OCI-LY7 (cell line): ENCODE results near the gene TNS2. TPM values are rescaled to one million over a fixed set of nuclear protein-coding genes. Genes with fewer than 3 reads are reported as not detected.

ENCODE experiments used
- BruUV-seq: library from RNA; stranded (reverse); fragments of 400-500 nt; replicated peaks from 2 replicates; lab custom pipeline; 2021; lab: Mats Ljungman, UMichigan
- CTCF ChIA-PET: fragments of 300-600 bp; sonication (Branson Sonifier 250); formaldehyde crosslinking; loops from one replicate; lab custom pipeline; 2022; ENCODE audit warnings: antibody characterized with exemption; ENCODE audit not compliant: unreplicated experiment; lab: Charles Lee
- POLR2A ChIA-PET: fragments of 300-600 bp; sonication (Branson Sonifier 250); formaldehyde crosslinking; loops from one replicate; lab custom pipeline; 2022; ENCODE audit warnings: antibody characterized with exemption; lab: Charles Lee
- DNase-seq: peaks from one replicate; pipeline ENCODE4 v3.0.0-alpha.2; 2015; ENCODE audit warnings: low spot score
- H2AFZ ChIP-seq: fragments of 200-600 bp; sonication (generic), shearing (Covaris generic); 2 replicates; pipeline ENCODE4 v1.6.1; 2014; ENCODE audit warnings: mild to moderate bottlenecking, antibody characterized with exemption, low read length, moderate library complexity
- H3K27ac ChIP-seq: fragments of 200-600 bp; sonication (generic); 2 replicates; pipeline ENCODE4 v1.5.1; 2014; ENCODE audit warnings: mixed run types, low read depth, mild to moderate bottlenecking, moderate library complexity, low read length, inconsistent platforms; ENCODE audit not compliant: poor library complexity, severe bottlenecking
- H3K36me3 ChIP-seq: fragments of 200-600 bp; sonication (generic); 2 replicates; pipeline ENCODE4 v1.6.1; 2014; ENCODE audit warnings: mild to moderate bottlenecking, antibody characterized with exemption, low read length, moderate library complexity, mixed read lengths; ENCODE audit not compliant: insufficient read depth
- H3K4me1 ChIP-seq: fragments of 200-600 bp; sonication (generic); 2 replicates; pipeline ENCODE4 v1.5.1; 2014; ENCODE audit warnings: mild to moderate bottlenecking, low read length; ENCODE audit not compliant: insufficient read depth, poor library complexity, severe bottlenecking
- H3K4me2 ChIP-seq: fragments of 200-600 bp; sonication (generic); 2 replicates; pipeline ENCODE4 v1.6.1; 2014; ENCODE audit warnings: mild to moderate bottlenecking, low read length
- H3K4me3 ChIP-seq: fragments of 200-600 bp; sonication (generic); 2 replicates; pipeline ENCODE4 v1.5.1; 2014; ENCODE audit warnings: mild to moderate bottlenecking, low read depth, low read length; ENCODE audit not compliant: poor library complexity, severe bottlenecking
- H3K79me2 ChIP-seq: fragments of 200-600 bp; sonication (generic); 2 replicates; pipeline ENCODE4 v1.6.1; 2016; ENCODE audit warnings: low read depth, mild to moderate bottlenecking, low read length, moderate library complexity, mixed read lengths; ENCODE audit not compliant: insufficient read depth
- H3K9me2 ChIP-seq: fragments of 200-600 bp; sonication (generic); 2 replicates; pipeline ENCODE4 v1.6.1; 2016; ENCODE audit warnings: mild to moderate bottlenecking, low read length, mixed read lengths; ENCODE audit not compliant: insufficient read depth
- H3K9me3 ChIP-seq: fragments of 200-600 bp; sonication (generic); 2 replicates; pipeline ENCODE4 v1.6.1; 2014; ENCODE audit warnings: mild to moderate bottlenecking, mixed run types, low read length, mixed read lengths
- H4K20me1 ChIP-seq: fragments of 200-600 bp; sonication (generic); 2 replicates; pipeline ENCODE4 v1.6.1; 2014; ENCODE audit warnings: mild to moderate bottlenecking, antibody characterized with exemption, low read length, moderate library complexity, mixed read lengths; ENCODE audit not compliant: insufficient read depth
- EZH2phosphoT487 ChIP-seq: fragments of 200-600 bp; sonication (generic); IDR thresholded peaks from 2 replicates; pipeline ENCODE4 v1.6.1; 2018; ENCODE audit warnings: low read depth, borderline replicate concordance, mild to moderate bottlenecking, mixed run types, antibody characterized with exemption, low read length, moderate library complexity, mixed read lengths
- intact Hi-C: fragments of 100-400 bp; cut with micrococcal nuclease; formaldehyde crosslinking; loops from one replicate; pipeline ENCODE4 v1.10.0; 2022; ENCODE audit not compliant: unreplicated experiment
- total RNA-seq, 2 experiments: library from RNA; depleted of rRNA in 1 of 2; stranded (reverse); fragments of >200 nt in 1 of 2; shearing (Covaris generic) in 1 of 2; gene quantifications; 2 replicates each; pipeline ENCODE4 v1.2.3, GENCODE V29; 2014 to 2022
- TF ChIP-seq, protein P1 (sequence below): fragments of 200-600 bp; sonication (generic); conservative IDR thresholded peaks from 2 replicates; pipeline ENCODE4 v1.5.1; 2014; ENCODE audit warnings: mild to moderate bottlenecking, antibody characterized with exemption, low read length, moderate library complexity, mixed read lengths

Gene TNS2
- total RNA-seq, 2 experiments from 2014 or later = 0.25 to 1.6 TPM

DNA sequence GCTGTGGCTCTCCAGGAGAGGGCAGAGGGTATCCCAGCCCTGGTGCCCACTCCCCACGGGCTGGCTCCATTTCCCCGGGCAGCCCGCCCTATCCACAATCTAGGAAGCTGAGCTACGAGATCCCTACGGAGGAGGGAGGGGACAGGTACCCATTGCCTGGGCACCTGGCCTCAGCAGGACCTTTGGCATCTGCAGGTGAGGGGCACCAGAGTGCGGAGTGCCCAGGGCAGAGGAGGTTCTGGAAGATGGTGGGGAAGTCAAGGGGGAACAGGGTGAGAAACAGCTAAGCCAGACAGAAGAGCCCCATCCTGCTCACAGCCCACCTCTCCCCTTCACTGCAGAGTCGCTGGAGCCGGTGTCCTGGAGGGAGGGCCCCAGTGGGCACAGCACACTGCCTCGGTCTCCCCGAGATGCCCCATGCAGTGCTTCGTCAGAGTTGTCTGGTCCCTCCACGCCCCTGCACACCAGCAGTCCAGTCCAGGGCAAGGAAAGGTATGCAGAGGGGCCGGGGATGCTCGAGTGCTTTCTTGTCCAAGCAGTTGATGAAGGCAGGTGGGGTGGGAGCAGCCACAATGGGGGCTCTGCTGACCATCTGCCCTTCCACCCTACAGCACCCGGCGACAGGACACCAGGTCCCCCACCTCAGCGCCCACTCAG lies 10.3 kb downstream of the TNS2 start:
- H4K20me1 ChIP-seq = no peaks in the 10 kb centered on the region
- ChIA-PET CTCF (interaction anchor here (0.5 kb wide), 1 partner anchor 54 kb away, joined by 4 read pairs; the partner anchor contains the start of gene EIF4B), POLR2A (interaction anchor here (0.6 kb wide), 1 partner anchor 29 kb away, joined by 3 read pairs; no protein-coding TSS in a partner anchor)
- no peak for DNase-seq
- H3K79me2 ChIP-seq = no peaks in the 10 kb centered on the region
- no peaks in the 10 kb centered on the region for H3K9me3 ChIP-seq
- no peak overlapping the region for H3K27ac ChIP-seq
- BruUV-seq = no TSS peak
- peaks cover 3% of the 10 kb centered on the region; the same call in 1 of the 2 replicates for H3K36me3 ChIP-seq
- no peaks in the 10 kb centered on the region for H3K9me2 ChIP-seq
- no peak overlapping the region for H3K4me2 ChIP-seq
- no peaks in the 10 kb centered on the region for H3K4me1 ChIP-seq
- TF ChIP-seq, protein P1, sequence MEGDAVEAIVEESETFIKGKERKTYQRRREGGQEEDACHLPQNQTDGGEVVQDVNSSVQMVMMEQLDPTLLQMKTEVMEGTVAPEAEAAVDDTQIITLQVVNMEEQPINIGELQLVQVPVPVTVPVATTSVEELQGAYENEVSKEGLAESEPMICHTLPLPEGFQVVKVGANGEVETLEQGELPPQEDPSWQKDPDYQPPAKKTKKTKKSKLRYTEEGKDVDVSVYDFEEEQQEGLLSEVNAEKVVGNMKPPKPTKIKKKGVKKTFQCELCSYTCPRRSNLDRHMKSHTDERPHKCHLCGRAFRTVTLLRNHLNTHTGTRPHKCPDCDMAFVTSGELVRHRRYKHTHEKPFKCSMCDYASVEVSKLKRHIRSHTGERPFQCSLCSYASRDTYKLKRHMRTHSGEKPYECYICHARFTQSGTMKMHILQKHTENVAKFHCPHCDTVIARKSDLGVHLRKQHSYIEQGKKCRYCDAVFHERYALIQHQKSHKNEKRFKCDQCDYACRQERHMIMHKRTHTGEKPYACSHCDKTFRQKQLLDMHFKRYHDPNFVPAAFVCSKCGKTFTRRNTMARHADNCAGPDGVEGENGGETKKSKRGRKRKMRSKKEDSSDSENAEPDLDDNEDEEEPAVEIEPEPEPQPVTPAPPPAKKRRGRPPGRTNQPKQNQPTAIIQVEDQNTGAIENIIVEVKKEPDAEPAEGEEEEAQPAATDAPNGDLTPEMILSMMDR = no peak
- TF ChIP-seq EZH2phosphoT487 = no peak
- intact Hi-C loops = no loop called here
- H3K4me3 ChIP-seq = no peak overlapping the region
- H2AFZ ChIP-seq = no peak overlapping the region

DNA sequence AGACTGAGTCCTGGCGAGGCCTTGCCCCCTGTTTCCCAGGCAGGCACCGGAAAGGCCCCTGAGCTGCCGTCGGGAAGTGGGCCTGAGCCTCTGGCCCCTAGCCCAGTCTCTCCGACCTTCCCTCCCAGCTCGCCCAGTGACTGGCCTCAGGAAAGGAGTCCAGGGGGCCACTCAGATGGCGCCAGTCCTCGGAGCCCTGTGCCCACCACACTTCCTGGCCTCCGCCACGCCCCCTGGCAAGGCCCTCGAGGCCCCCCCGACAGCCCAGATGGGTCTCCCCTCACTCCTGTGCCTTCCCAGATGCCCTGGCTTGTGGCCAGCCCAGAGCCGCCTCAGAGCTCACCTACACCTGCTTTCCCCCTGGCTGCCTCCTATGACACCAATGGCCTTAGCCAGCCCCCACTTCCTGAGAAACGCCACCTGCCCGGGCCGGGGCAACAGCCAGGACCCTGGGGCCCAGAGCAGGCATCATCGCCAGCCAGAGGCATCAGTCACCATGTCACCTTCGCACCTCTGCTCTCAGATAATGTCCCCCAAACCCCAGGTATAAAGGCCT lies 10.9 kb downstream of the TNS2 start:
- TF ChIP-seq, protein P1 = no peak
- TF ChIP-seq EZH2phosphoT487 = no peak
- ChIA-PET CTCF (interaction anchor here (0.5 to 1.0 kb wide), 2 partner anchors 42 to 54 kb away, joined by 4 read pairs; partner anchors contain the start of gene EIF4B), POLR2A (no interaction called here)
- H3K4me1 ChIP-seq = no peaks in the 10 kb centered on the region
- no peaks in the 10 kb centered on the region for H3K79me2 ChIP-seq
- no peak overlapping the region for H3K27ac ChIP-seq
- H3K9me2 ChIP-seq = no peaks in the 10 kb centered on the region
- peaks cover 9% of the 10 kb centered on the region; the same call in 1 of the 2 replicates for H3K36me3 ChIP-seq
- no peaks in the 10 kb centered on the region for H3K9me3 ChIP-seq
- no peak overlapping the region for H3K4me2 ChIP-seq
- no peak overlapping the region for H3K4me3 ChIP-seq
- DNase-seq = no peak
- no peaks in the 10 kb centered on the region for H4K20me1 ChIP-seq
- BruUV-seq = no TSS peak
- intact Hi-C loops = no loop called here
- no peak overlapping the region for H2AFZ ChIP-seq
